Measurements from ENCODE around the gene HFE.
A peak's percentile ranks its signal among the peaks of the same experiment; 100 is the strongest.
"Not testable (repeated sequence)": the region's sequence is repeated elsewhere in the genome, so short reads cannot be mapped to it uniquely, and the experiment has no call there.

The HFE gene

GRCh38 chr6:26087284-26088115, at the start of gene HFE:
TSS of gene HFE (plus strand) at chr6:26087429. CDS start at chr6:26087441, 12 bp downstream.
- H3K4me3 ChIP-seq (ENCODE audit: low read depth, low read length): peak within 1 kb of the TSS; percentile 57
- no peak for DNase-seq (ENCODE audit: low read depth)
- TF ChIP-seq CTCF (IDR thresholded peaks at IDR 0.05; ENCODE audit: low read depth, low read length, missing control alignments): no peak

- H3K4me3 ChIP-seq (ENCODE audit: low read depth, low read length): no peak overlapping the region
- DNase-seq (ENCODE audit: low read depth): no peak
- TF ChIP-seq CTCF (IDR thresholded peaks at IDR 0.05; ENCODE audit: low read depth, low read length, missing control alignments): no peak
Measured at GRCh38 chr6:26041946-26042345, 45.3 kb upstream of the HFE start.

DNA sequence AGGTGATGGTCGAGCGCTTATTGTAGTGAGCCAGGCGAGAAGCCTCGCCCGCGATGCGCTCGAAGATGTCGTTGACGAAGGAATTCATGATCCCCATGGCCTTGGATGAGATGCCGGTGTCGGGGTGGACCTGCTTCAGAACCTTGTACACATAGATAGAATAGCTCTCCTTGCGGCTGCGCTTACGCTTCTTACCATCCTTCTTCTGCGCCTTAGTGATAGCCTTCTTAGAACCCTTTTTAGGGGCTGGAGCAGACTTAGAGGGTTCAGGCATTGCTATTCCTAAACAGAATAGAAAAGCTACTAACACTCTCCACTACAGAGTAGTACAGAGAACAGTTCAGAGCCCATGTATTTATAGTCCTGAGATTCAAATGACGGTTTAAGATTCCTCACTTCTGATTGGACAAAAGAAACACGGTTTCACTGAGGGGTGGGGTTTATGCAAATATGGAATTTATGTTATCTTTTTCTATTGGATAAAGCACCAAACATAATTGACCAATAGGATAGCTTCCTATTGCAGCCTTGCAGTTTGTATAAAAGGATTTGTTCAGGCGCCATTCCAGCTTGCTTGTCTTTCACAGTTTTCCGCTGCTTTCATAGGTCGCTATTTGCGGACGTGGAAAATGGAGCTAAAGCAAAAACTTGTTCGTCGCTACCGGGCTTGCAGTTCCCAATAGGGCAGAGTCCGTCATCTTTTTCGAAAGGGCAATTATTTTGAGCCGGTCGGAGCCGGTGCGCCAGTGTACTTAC, 43.7 kb upstream of the HFE start:
- peak overlapping the region; percentile 33 for H3K4me3 ChIP-seq (ENCODE audit: low read depth, low read length)
- no peak for TF ChIP-seq CTCF (IDR thresholded peaks at IDR 0.05; ENCODE audit: low read depth, low read length, missing control alignments)
- DNase-seq (ENCODE audit: low read depth): peak; percentile 97

- no peak for TF ChIP-seq CTCF (IDR thresholded peaks at IDR 0.05; ENCODE audit: low read depth, low read length, missing control alignments)
- no peak for DNase-seq (ENCODE audit: low read depth)
- H3K4me3 ChIP-seq (ENCODE audit: low read depth, low read length): peak overlapping the region; percentile 32
Measured at GRCh38 chr6:26044140-26045064, 42.8 kb upstream of the HFE start.

DNA sequence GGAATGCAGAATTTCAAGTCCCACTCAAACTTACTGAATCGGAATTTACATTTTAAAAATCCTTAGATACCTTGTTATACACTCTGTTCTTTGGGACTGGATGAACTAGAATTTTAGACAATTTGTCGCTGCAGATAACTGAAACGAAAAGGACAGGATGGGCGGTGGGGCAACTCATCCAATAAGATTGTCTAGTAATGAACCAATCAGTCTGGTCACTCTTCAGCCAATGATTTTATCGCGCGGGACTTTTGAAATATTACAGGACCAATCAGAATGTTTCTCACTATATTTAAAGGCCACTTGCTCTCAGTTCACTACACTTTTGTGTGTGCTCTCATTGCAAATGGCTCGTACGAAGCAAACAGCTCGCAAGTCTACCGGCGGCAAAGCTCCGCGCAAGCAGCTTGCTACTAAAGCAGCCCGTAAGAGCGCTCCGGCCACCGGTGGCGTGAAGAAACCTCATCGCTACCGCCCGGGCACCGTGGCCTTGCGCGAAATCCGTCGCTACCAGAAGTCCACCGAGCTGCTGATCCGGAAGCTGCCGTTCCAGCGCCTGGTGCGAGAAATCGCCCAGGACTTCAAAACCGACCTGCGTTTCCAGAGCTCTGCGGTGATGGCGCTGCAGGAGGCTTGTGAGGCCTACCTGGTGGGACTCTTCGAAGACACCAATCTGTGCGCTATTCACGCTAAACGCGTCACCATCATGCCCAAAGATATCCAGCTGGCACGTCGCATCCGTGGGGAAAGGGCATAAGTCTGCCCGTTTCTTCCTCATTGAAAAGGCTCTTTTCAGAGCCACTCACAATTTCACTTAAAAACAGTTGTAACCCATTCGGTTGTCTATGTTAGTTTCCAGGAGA, 41.9 kb upstream of the HFE start:
- peak; percentile 21 for TF ChIP-seq CTCF (IDR thresholded peaks at IDR 0.05; ENCODE audit: low read depth, low read length, missing control alignments)
- H3K4me3 ChIP-seq (ENCODE audit: low read depth, low read length): peak overlapping the region; percentile 32
- DNase-seq (ENCODE audit: low read depth): peak; percentile 96

- TF ChIP-seq CTCF (IDR thresholded peaks at IDR 0.05; ENCODE audit: low read depth, low read length, missing control alignments): no peak
- H3K4me3 ChIP-seq (ENCODE audit: low read depth, low read length): peak overlapping the region; percentile 25; the same call in 1 of the 2 replicates
- no peak for DNase-seq (ENCODE audit: low read depth)
Measured at GRCh38 chr6:26045928-26046368, 41.3 kb upstream of the HFE start.

GRCh38 chr6:26047329-26047728, 39.9 kb upstream of the HFE start:
- not testable (repeated sequence) for H3K4me3 ChIP-seq (ENCODE audit: low read depth, low read length); DNase-seq (ENCODE audit: low read depth)

Data from GM12864 (cell line).